ENCODE results near the gene TAF5.
"Not testable (repeated sequence)": the region's sequence is repeated elsewhere in the genome, so short reads cannot be mapped to it uniquely, and the experiment has no call there.

The TAF5 gene

GRCh38 chr10:103415581-103415980 lies 47.8 kb downstream of the TAF5 start:
- no peak for DNase-seq (ENCODE audit: low read depth)

- peak; percentile 45 for DNase-seq (ENCODE audit: low read depth)
Measured at GRCh38 chr10:103416436-103417147, 48.8 kb downstream of the TAF5 start.

DNA sequence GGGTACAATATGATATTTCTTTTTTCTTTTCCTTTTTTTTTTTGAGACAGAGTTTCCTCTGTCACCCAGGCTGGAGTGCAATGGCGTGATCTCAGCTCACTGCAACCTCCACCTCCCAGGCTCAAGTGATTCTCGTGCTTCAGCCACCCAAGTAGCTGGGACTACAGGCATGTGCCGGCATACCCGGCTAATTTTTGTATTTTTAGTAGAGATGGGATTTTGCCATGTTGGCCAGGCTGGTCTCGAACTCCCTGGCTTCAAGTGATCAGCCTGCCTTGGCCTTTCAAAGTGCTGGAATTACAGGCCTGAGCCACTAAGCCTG lies 49.3 kb downstream of the TAF5 start:
- DNase-seq (ENCODE audit: low read depth) = not testable (repeated sequence)

GRCh38 chr10:103417601-103418000 lies 49.8 kb downstream of the TAF5 start:
- DNase-seq (ENCODE audit: low read depth) = no peak

DNA sequence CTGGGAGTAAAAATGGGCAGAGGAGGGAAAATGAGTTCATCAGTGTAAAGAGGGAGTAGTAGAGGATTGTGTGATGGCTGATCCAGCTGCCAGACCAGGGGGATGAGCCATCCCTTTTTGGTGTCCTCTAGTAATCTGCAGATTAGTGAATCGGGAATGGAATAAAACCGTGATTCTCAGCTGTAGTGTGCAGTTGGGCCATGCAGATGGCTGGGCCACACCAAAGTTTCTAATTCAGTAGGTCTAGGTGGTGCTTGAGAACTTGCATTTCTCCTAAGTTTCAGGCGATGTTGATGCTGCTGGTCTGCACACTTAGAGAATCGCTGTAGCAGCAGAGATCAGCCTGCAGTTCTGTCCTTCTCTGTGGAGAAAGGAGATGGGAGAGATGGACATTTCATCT lies 51.3 kb downstream of the TAF5 start:
- no peak for DNase-seq (ENCODE audit: low read depth)

DNA sequence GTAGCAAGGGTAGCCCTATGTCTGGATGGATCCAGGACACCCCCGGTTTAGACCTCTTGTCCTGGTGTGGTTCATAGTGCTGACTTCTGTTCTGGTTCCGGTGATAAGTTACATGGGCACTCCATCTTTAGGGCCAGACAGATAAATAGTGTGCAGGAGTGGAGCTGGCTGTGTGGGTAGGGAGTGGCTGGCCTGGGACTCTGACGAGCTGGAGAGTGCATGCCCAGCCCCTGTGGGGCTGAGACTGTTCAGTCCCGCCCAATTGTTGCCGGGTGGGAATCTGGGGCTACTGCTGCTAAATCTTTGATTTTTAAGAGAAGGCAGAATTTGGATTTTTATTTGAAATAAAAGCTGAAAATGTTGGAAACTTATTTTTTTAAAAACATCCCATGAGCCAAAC lies 56.0 kb downstream of the TAF5 start:
- DNase-seq (ENCODE audit: low read depth) = no peak

GRCh38 chr10:103427866-103428265 lies 60.1 kb downstream of the TAF5 start:
- DNase-seq (ENCODE audit: low read depth) = no peak

DNA sequence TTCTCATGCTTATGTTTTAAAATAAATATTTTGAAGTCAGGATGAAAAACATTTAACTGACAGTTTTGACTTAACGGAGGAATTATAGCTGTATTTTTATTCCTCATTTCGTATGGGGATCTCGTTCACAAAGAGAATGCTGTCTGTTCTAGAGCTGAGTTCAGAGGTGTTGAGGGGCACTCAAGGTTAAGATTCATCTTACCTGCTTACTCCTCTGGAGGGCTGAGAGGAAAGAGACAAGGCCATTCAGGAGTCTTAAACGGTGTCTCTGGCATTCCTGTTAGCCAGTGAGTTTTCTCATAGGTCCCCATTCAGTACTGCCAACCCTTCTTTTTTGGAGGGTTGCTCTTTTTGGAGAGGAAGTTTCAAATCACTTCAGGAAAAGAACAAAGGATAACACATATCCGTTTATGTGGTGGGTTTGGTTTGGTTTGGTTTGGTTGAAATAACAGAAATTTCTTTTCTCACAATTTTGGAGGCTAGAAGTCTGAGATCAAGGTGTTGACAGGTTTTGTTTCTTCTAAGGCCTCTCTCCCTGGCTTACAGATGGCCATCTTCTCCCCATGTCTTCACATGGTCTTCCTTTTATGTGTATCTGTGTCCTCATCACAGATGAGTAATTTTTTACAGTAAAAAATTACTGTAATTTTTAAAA lies 61.3 kb downstream of the TAF5 start:
- DNase-seq (ENCODE audit: low read depth) = no peak

DNA sequence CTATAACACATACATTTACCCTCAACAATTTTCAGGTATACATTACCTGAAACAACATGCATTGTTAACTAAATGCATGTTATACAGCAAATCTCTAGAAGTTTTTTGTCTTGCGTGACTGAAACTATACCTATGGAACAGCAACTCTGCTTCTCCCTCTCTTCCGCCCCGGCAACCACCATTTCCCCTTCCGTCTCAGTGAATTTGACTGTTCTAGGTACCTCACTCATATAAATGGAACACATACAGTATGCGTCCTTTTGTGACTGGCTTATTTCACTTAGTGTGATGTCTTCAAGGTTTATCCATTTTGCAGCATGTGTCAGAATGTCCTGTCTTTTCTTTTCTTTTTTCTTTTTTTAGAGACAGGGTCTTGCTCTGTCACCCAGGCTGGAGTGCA lies 61.9 kb downstream of the TAF5 start:
- no peak for DNase-seq (ENCODE audit: low read depth)

DNA sequence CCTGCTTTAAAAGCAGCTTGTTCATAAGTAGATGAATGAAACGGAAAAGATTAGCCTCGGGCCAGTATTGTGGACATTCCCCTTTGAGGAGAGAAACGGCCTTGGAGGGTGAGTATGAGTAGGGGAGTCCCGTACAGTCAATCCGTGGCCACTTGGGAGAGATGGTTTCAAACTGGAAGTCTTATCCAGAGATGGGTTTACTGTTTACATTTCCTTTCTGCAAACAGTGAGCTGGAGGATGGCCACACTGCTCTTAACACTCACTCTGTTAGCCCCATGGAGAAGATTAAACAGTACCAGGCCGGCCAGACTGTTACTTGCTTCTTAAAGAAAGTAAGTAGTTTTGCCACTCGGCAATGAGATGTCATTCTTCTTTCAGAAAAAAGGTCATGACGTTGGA lies 64.1 kb downstream of the TAF5 start:
- no peak for DNase-seq (ENCODE audit: low read depth)

DNA sequence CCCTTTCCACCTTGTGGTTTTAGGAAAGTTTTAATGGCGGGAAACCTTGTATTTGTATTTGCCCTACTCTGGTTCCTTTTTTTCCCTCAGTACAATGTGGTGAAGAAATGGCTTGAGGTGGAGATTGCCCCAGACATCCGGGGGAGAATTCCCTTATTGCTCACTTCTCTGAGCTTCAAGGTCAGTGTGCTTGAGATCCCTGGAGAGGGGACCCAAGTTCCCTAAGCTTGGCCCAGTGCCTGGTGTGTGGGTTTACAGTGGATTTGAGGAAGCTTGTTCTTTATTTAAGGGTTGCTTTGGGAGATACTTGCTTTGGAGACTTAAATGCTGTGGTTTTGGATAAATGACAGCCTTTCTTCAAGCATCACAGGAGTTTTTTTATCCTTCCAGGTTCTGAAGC lies 66.1 kb downstream of the TAF5 start:
- DNase-seq (ENCODE audit: low read depth) = no peak

Data from stimulated activated CD8-positive, alpha-beta memory T cell treated with anti-CD3 and anti-CD28 coated beads, Interleukin-15, amount 100 ng/mL, for 1 hour (primary cell).